ENCODE measurements around the gene KCNN3. TPM values are rescaled to one million over a fixed set of nuclear protein-coding genes. Genes with fewer than 3 reads are reported as not detected.
"Not testable (repeated sequence)": the region's sequence is repeated elsewhere in the genome, so short reads cannot be mapped to it uniquely, and the experiment has no call there.

KCNN3 gene
- total RNA-seq, 4 donors from 2014 or later = 3.5 to 5.6 (median 4.4) TPM

- intact Hi-C loops (cut with DNase I) = no loop called here
- Histone ChIP-seq H3K36me3 (no peaks in the 10 kb centered on the region), H3K27ac (no peak overlapping the region), H3K4me3 (replicated peaks in 1 of 3) (no peak overlapping the region), H3K4me1 (no peaks in the 10 kb centered on the region), H3K9me3 (no peaks in the 10 kb centered on the region), H3K27me3 (no peaks in the 10 kb centered on the region)
- 85 to 88% methylated on average over 3 of the region's 3 CpGs for WGBS, 2 donors
- DNase-seq = no peak
- TF ChIP-seq CTCF (IDR thresholded peaks at IDR 0.05) = no peak
- TF ChIP-seq POLR2A (IDR thresholded peaks at IDR 0.05) = no peak
Measured at GRCh38 chr1:154689083-154689482, 181.0 kb downstream of the KCNN3 start.

GRCh38 chr1:154686507-154686906 lies 183.6 kb downstream of the KCNN3 start:
- Histone ChIP-seq H3K27ac (no peak overlapping the region), H3K9me3 (no peaks in the 10 kb centered on the region), H3K4me3 (replicated peaks in 1 of 3) (no peak overlapping the region), H3K36me3 (no peaks in the 10 kb centered on the region), H3K27me3 (no peaks in the 10 kb centered on the region), H3K4me1 (no peaks in the 10 kb centered on the region)
- intact Hi-C loops (cut with DNase I) = no loop called here
- TF ChIP-seq POLR2A (IDR thresholded peaks at IDR 0.05) = no peak
- TF ChIP-seq CTCF (IDR thresholded peaks at IDR 0.05) = no peak
- DNase-seq = no peak
- 24 to 34% methylated on average over 2 of the region's 2 CpGs for WGBS, 2 donors

- no peak overlapping the region for H3K27ac ChIP-seq
- no peaks in the 10 kb centered on the region for H3K9me3 ChIP-seq
- no peak overlapping the region for H3K4me3 ChIP-seq (replicated peaks in 1 of 3)
- intact Hi-C loops (cut with DNase I) = no loop called here
- no peaks in the 10 kb centered on the region for H3K4me1 ChIP-seq
- no peaks in the 10 kb centered on the region for H3K36me3 ChIP-seq
- TF ChIP-seq POLR2A (IDR thresholded peaks at IDR 0.05) = no peak
- TF ChIP-seq CTCF (IDR thresholded peaks at IDR 0.05) = no peak
- 77 to 79% methylated on average over 3 of the region's 4 CpGs for WGBS, 2 donors
- DNase-seq = no peak
- no peaks in the 10 kb centered on the region for H3K27me3 ChIP-seq
Measured at GRCh38 chr1:154683820-154684219, 186.3 kb downstream of the KCNN3 start.

- WGBS, 2 donors = 72 to 77% methylated on average over 11 to 13 of the region's 13 CpGs
- H3K27me3 ChIP-seq = no peaks in the 10 kb centered on the region
- intact Hi-C loops (cut with DNase I) = no loop called here
- no peak overlapping the region for H3K4me3 ChIP-seq (replicated peaks in 1 of 3)
- H3K4me1 ChIP-seq = no peaks in the 10 kb centered on the region
- no peak for DNase-seq
- H3K36me3 ChIP-seq = no peaks in the 10 kb centered on the region
- no peaks in the 10 kb centered on the region for H3K9me3 ChIP-seq
- TF ChIP-seq POLR2A (IDR thresholded peaks at IDR 0.05) (no peak), CTCF (IDR thresholded peaks at IDR 0.05) (no peak)
- H3K27ac ChIP-seq = no peak overlapping the region
Measured at GRCh38 chr1:154682254-154682653, 187.8 kb downstream of the KCNN3 start.

- WGBS, 2 donors = 91 to 99% methylated on average over 14 of the region's 27 CpGs
- H3K36me3 ChIP-seq; H3K4me1 ChIP-seq; DNase-seq; H3K27me3 ChIP-seq; intact Hi-C loops (cut with DNase I); H3K27ac ChIP-seq; H3K4me3 ChIP-seq (replicated peaks in 1 of 3); H3K9me3 ChIP-seq: not testable (repeated sequence)
Measured at GRCh38 chr1:154677844-154678243, 192.2 kb downstream of the KCNN3 start.

- H3K36me3 ChIP-seq; intact Hi-C loops (cut with DNase I); H3K4me1 ChIP-seq; H3K27ac ChIP-seq; DNase-seq; H3K27me3 ChIP-seq; H3K4me3 ChIP-seq (replicated peaks in 1 of 3); H3K9me3 ChIP-seq: not testable (repeated sequence)
- 61 to 67% methylated on average over 2 of the region's 2 CpGs for WGBS, 2 donors
Measured at GRCh38 chr1:154676847-154677246, 193.2 kb downstream of the KCNN3 start.

GRCh38 chr1:154674456-154674855 lies 195.6 kb downstream of the KCNN3 start:
- not testable (repeated sequence) for H3K4me3 ChIP-seq (replicated peaks in 1 of 3); H3K27ac ChIP-seq; H3K36me3 ChIP-seq; H3K9me3 ChIP-seq; DNase-seq; H3K27me3 ChIP-seq; H3K4me1 ChIP-seq
- intact Hi-C loops (cut with DNase I) = loop anchor here (5.0 kb wide), 1 partner anchor 203 kb away; no protein-coding TSS in a partner anchor
- WGBS, 2 donors = 80 to 85% methylated on average over 7 of the region's 7 CpGs

GRCh38 chr1:154672245-154672644 lies 197.8 kb downstream of the KCNN3 start:
- WGBS, 2 donors = 87 to 94% methylated on average over 8 of the region's 8 CpGs
- not testable (repeated sequence) for H3K9me3 ChIP-seq; DNase-seq; H3K27ac ChIP-seq; H3K36me3 ChIP-seq; H3K27me3 ChIP-seq; H3K4me3 ChIP-seq (replicated peaks in 1 of 3); H3K4me1 ChIP-seq
- intact Hi-C loops (cut with DNase I) = loop anchor here (5.0 kb wide), 1 partner anchor 205 kb away; no protein-coding TSS in a partner anchor

GRCh38 chr1:154671412-154671811 lies 198.7 kb downstream of the KCNN3 start:
- intact Hi-C loops (cut with DNase I) = loop anchor here (5.0 kb wide), 1 partner anchor 206 kb away; no protein-coding TSS in a partner anchor
- not testable (repeated sequence) for H3K9me3 ChIP-seq; H3K36me3 ChIP-seq; DNase-seq; H3K27ac ChIP-seq; H3K27me3 ChIP-seq; H3K4me1 ChIP-seq; H3K4me3 ChIP-seq (replicated peaks in 1 of 3)
- 80 to 85% methylated on average over 9 of the region's 9 CpGs for WGBS, 2 donors
